NCI-H146 (cell line): Measurements from ENCODE around the gene ULK1.
"Not testable (repeated sequence)": the region's sequence is repeated elsewhere in the genome, so short reads cannot be mapped to it uniquely, and the experiment has no call there.

ENCODE experiments used
- DNase-seq: peaks from one replicate; lab custom pipeline; 2025; lab: John Stamatoyannopoulos, UW

The ULK1 gene

DNA sequence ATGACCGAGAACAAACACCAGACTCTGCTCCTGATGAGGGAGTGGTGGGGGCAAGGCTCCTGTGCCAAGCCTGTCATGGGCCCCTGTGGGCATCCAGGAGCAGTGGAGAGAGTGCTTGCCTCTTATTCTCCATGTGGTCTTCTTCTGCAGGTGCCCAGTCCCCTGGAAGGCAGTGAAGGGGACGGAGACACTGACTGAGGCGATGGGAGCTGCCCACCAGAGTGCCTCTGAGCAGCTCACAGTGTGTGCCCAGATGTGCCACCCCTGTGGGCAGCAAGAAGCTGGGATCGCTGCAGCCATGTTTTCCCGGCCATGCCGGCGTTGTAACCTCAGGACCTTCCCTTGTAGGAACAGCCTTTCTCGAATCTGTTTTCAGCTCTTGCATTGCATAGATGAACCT is 49.0 kb downstream of the ULK1 start:
- no peak for DNase-seq

DNA sequence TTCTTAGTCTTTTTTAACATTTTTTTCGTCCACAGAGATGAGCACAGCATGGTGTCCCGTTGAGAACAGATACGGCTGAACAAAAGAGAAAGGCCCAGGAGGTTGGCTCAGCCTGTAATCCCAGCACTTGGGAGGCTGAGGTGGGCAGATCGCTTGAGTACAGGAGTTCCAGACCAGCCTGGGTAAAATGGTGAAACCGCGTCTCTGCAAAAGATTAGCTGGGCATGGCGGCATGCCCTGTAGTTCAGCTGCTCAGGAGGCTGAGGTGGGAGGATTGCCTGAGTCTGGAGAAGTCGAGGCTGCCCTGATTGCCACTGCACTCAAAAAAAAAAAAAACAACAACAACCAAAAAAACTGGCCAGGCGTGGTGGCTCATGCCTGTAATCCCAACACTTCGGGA is 49.5 kb downstream of the ULK1 start:
- no peak for DNase-seq

DNA sequence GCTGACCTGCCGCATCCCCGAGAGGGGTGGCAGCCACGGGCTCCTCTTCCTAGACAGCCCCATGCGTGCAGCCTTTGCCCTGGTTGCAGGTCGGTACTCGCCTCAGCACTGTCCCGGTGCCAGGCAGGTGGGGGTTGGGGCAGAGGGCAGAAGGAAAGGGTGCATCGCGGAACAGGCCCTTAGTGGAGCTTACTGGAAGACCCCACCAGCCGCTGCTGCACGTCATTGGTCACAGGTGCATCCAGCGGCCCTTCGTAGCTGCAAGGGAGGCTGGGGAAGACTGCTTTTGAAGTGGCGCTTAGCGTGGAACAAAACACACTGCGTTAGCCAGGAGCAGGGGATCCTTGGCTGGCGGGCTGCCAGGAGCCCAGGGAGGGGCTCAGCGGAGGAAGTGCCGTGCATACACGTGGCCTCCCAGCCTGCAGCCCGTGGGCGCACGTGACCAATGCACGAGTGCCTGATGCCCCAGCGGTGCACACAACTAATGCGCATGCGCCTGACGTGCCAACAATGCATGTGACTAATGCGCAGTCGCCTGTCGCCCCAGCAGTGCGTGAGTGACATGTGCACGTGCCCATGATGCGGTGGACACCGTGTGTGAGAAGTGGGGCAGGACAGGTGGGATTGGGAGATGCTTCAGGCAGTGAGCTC is 50.3 kb downstream of the ULK1 start:
- no peak for DNase-seq

DNA sequence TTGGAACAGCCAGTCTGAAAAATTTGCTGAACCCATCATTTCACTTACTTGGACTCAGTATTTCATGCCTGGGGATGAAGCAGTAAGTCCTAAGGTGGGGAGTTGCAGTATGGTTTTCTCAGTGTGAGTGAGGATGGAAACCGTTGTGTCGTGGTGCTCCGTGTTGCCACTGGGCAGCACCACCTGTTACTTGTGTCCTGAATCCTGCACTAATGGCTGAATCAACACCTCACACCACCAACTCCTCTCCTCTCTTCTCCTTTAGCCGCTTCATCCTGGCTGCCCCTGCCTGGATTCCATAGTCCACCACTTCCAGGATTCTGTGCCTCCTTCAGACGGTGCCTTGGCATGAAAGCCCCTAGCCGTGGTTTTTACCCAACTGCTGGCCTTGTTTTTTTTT is 52.3 kb downstream of the ULK1 start:
- DNase-seq, result no peak

GRCh38 chr12:131947482-131948027 is 53.1 kb downstream of the ULK1 start:
- DNase-seq, result no peak

GRCh38 chr12:131948166-131948712 is 53.8 kb downstream of the ULK1 start:
- DNase-seq, result no peak

DNA sequence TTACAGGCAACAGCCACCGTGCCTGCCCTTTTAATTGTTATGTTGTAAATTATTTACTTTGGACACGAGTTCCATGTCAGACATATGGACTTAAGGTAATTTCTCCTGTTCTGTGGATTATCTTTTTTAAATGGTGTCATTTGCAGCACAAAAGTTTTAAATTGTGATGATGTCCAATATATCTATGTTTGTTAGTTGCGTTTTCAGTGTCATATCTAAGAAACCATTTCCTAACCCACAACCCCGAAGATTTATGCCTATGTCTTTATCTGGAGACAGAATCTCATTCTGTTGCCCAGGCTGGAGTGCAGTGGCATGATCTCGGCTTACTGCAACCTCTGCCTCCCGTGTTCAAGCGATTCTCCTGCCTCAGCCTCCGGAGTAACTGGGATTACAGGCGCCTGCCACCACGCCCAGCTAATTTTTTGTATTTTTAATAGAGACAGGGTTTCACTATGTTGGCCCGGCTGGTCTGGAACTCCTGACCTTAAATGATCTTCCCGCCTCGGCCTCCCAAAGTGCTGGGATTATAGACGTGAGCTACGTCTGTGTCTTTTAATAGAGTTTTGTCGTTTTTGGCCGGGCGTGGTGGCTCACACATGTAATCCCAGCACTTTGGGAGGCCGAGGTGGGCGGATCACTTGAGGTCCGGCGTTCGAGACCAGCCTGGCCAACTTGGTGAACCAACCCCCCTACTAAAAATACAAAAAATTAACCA is 54.5 kb downstream of the ULK1 start:
- DNase-seq, result not testable (repeated sequence)

GRCh38 chr12:131949431-131950181 is 55.2 kb downstream of the ULK1 start, which contains the start of gene EP400:
TSS of gene EP400 (plus strand) at chr12:131949942. CDS start at chr12:131960620, 10,678 bp downstream.
- DNase-seq, result peak; percentile 93

DNA sequence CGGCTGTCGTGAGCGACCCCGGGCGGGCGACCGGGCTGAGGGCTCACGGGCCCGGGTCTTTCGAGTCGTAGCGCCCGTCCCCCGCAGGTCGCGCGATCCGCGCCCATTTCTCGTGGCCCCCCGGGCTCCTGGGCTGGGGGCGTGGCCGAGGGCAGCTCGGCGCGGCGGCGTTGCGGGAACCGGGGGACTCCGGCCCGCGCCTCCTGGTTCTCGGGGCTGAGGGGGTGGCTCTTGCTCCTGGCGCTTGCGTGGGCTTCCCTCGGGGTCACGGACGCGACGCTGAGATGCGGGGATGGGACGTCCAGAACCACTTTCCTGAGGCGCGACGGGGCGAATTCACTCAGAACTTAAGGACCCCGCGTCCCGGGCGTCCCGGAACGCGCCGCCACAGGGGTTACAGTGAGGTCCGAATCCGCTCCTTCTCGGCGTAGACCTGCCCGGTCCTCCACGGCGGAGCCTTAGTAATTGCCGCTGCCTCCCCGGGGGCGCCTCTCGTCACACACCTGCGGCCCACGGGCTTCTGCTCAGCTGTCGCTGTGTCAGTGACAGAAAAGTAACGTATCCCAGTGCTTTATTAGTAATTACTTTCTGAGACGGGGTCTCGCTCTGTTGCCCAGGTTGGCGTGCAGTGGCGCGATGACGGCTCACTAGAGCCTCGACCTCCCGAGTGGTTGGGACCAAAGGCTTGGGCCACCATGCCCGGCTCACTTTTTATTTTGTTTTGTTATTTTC is 55.9 kb downstream of the ULK1 start:
- peak; percentile 52 for DNase-seq

DNA sequence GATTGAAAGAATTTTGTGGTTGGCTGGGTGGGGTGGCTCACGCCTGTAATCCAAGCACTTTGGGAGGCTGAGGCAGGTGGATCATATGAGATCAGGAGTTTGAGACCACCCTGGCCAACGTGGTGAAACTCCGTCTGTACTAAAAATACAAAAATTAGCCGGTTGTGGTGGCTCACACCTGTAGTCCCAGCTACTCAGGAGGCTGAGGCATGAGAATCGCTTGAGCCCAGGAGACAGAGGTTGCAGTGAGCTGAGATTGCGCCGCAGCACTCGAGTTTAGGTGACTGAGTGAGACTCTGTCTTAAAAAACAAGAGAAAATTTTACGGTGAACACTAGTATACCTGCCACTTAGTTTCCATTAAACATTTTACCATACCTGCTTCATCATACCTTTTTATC is 59.4 kb downstream of the ULK1 start:
- not testable (repeated sequence) for DNase-seq

DNA sequence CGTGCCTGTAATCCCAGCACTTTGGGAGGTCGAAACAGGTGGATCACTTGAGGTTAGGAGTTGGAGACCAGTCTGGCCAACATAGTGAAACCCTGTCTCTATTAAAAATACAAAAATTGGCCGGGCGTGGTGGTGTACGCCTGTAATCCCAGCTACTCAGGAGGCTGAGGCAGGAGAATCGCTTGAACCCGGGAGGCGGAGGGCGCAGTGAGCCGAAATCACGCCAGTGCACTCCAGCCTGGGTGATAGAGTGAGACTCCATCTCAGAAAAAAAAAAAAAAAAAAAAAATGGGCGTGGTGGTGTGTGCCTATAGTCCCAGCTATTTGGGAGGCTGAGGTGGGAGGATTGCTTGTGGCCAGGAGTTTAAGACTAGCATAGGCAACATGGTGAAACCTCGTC is 60.0 kb downstream of the ULK1 start:
- DNase-seq, result not testable (repeated sequence)

- DNase-seq, result no peak
Observed at GRCh38 chr12:131959116-131959515, 64.7 kb downstream of the ULK1 start.

GRCh38 chr12:131959641-131960589 is 65.5 kb downstream of the ULK1 start:
- no peak for DNase-seq

- DNase-seq, result not testable (repeated sequence)
Observed at GRCh38 chr12:131960590-131961325, 66.3 kb downstream of the ULK1 start.

- not testable (repeated sequence) for DNase-seq
Observed at GRCh38 chr12:131961328-131961727, 66.9 kb downstream of the ULK1 start.

GRCh38 chr12:131962069-131962468 is 67.6 kb downstream of the ULK1 start:
- no peak for DNase-seq

DNA sequence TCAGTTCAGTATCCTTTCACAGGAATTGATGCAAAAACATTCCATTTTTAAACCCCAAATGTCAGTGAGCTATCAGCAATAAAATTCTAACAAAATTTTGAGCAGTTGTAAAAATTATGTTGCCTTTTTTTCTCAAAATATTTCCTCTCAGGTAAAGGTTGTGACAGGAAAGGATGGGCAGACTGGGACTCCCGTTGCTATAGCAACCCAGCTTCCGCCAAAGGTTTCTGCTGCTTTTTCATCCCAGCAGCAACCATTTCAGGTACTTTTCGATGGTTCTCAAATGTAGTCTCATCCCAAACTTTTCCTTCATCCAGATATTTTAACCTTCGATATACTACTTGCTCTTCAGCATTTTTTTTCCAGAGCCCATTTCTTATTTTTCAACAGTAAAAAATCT is 69.0 kb downstream of the ULK1 start:
- no peak for DNase-seq

- DNase-seq, result no peak
Observed at GRCh38 chr12:131965073-131965472, 70.7 kb downstream of the ULK1 start.

GRCh38 chr12:131971226-131971625 is 76.8 kb downstream of the ULK1 start:
- no peak for DNase-seq
